Activated CD4-positive, alpha-beta T cell treated with anti-CD3 and anti-CD28 coated beads, Interleukin-2, amount 50 U/mL, for 16 hours (primary cell): ENCODE measurements around the gene TMCO6.
"Not testable (repeated sequence)": the region's sequence is repeated elsewhere in the genome, so short reads cannot be mapped to it uniquely, and the experiment has no call there.

Source experiments
- DNase-seq: peaks from one replicate; pipeline ENCODE4 v3.0.0-alpha.2; 2020

TMCO6 gene

GRCh38 chr5:140639148-140639981 lies at the start of gene TMCO6:
TMCO6 (plus strand) TSS chr5:140639451; CDS start chr5:140639528, 77 bp downstream.
- peak; percentile 98 for DNase-seq

- no peak for DNase-seq
Measured at GRCh38 chr5:140590861-140591260, 48.4 kb upstream of the TMCO6 start.

GRCh38 chr5:140591747-140592372 lies 47.4 kb upstream of the TMCO6 start:
- no peak for DNase-seq

- DNase-seq, result not testable (repeated sequence)
Measured at GRCh38 chr5:140593070-140593469, 46.2 kb upstream of the TMCO6 start.

- no peak for DNase-seq
Measured at GRCh38 chr5:140594169-140594568, 45.1 kb upstream of the TMCO6 start.

DNA sequence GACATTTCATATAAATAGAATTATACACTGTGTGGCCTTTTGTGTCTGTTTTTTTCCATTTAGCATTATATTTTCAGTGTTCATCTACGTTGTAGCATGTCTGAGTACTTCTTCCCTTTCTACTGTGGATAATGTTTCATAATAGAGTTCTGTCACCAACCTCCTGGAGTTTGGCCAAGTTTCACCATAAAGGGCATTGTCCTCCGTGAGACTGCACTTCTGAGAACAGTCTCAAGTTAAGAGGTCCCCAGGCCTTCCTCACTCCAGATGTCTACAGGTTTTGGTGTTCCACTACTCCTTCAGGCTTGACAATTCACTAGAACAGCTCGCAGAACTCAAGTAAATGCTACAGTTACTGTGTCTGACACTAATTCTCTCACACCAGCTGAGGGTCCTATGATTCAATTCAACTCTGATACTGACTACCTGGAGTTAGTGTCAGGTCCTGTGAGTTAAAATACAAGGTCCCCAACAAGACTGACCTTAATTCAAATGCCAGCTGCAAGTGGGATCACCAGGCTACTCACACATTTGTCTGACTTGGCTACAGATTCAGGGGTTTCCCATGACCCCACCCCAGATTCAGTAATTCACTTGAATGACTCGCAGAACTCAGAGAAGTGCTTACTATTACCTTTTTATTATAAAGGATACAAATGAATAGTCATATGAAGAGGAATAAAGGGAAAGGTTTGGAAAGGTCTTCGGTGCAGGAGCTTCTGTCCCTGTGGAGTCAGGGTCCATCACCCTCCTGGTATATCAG lies 43.5 kb upstream of the TMCO6 start:
- DNase-seq, result no peak

- no peak for DNase-seq
Measured at GRCh38 chr5:140596321-140596741, 42.9 kb upstream of the TMCO6 start.

DNA sequence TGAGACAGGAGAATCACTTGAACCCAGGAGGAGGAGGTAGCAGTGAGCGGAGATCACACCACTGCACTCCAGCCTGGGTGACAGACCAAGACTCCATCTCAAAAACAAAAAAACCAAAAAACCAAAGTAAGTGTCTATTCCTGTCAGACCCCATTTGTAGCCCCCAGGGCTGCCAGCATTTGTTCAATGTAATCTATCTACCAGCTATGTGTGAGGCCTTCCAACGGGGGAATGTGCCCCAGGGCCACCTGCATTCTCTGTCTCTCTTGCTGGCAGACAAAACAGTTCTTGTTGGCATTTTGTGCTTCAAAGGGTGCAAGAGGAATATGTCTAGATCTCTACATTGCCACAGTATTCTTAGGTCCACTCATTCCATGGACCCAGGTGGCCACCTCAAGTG lies 40.4 kb upstream of the TMCO6 start:
- DNase-seq, result no peak

GRCh38 chr5:140600096-140600495 lies 39.2 kb upstream of the TMCO6 start:
- DNase-seq, result no peak

DNA sequence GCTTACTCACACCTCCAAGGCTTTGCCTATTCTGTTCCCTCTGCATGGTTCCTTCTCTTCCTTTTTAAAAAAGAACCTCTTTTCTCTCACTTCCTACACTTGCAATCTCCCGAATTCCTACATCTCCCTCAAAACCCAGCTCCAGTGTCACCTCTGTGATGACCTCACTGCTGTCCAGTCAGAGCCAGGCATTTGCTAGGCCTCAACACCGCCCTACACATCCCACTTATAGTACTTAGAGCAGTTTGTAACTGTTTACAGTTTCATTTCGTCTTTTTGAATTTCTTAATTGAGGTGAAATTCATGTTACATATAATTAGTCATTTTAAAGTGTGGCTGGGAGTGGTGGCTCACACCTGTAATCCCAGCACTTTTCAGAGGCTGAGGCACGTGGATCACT lies 37.1 kb upstream of the TMCO6 start:
- DNase-seq, result no peak

DNA sequence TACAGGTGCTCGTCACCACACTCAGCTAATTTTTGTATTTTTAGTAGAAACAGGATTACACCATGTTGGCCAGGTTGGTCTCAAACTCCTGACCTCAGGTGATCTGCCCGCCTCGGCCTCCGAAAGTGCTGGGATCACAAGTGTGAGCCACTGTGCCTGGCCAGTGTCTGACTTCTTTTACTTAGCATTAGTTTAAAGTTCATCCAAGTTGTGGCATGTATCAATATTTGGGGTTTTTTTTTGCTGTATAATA lies 35.9 kb upstream of the TMCO6 start:
- not testable (repeated sequence) for DNase-seq

GRCh38 chr5:140603734-140604133 lies 35.5 kb upstream of the TMCO6 start:
- no peak for DNase-seq

GRCh38 chr5:140605879-140606278 lies 33.4 kb upstream of the TMCO6 start:
- DNase-seq, result no peak

DNA sequence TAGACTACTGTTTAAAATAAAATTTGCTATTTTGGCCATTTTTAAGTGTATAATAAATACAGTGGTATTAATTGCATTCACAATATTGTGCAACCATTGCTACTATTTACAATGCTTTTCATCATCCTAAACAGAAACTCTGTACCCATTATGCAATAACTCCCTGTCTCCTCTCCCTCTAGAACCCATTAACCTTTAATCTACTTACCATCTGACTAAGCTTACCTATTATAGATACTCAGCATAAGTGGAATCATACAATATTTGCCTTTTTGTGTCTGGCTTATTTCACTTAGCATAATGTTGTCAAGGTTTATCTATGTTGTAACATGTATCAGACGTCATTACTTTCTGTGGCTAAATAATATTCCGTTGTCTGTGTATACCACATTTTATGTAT lies 32.2 kb upstream of the TMCO6 start:
- DNase-seq, result no peak

DNA sequence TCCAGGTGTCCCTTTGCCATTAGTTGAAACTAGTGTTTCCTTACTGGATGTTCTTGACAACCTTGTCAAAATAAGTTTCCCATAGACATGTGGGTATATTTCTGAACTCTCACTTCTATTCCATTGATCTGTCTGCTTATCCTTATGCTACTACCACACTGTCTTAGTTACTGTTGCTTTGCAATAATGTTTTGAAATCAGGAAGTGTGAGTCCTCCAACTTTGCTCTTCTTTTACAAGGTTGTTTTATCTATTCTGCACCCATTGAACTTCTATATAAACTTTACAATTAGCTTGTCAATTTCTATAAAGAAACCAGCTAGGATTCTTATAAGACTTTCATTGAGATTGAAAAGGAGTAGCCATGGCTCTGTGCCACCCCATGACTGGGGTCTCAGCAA lies 30.5 kb upstream of the TMCO6 start:
- no peak for DNase-seq

DNA sequence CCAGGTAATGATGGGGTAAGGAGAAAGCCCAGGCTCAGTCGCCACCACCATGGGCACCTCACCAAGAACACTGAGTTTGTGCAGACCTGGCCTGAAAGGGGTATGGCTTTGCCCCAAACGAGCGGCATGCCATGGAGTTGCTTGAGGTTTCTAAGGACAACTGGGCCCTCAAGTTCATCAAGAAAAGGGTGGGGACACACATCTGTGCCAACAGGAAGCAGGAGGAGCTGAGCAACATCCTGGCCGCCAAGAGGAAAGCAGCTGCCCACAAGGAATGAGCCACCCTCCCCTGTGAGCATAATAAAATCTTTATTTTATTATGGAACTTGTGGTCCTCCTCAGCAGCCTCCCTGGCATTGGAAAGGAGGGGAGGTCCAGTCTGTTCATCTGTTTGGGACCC lies 30.1 kb upstream of the TMCO6 start:
- no peak for DNase-seq

DNA sequence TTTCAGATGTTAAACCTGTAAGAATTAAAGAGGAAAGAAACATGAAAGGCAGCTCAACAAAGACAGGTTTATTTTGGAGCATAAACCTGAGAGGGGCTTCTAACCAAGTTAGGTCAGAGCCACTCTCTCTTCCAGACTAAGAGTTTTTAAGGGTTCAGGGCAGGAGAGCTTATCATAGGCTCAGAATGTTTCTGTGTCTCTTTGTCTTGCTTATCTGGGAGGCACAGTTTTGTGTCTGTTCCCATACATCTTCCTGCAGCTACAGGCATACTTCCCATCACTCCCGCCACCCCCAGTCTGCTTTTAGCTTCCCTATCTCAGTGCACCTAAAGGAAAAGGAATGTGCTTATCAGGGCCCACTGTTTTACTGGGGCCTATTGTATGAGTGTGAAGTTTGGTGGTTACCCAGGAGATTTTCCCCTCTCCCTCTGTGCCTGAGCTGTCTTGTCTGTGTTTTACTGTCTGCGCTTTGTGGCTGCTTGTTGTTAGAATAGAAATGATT lies 28.2 kb upstream of the TMCO6 start:
- DNase-seq, result no peak

GRCh38 chr5:140622301-140622700 lies 16.9 kb upstream of the TMCO6 start:
- DNase-seq, result no peak

DNA sequence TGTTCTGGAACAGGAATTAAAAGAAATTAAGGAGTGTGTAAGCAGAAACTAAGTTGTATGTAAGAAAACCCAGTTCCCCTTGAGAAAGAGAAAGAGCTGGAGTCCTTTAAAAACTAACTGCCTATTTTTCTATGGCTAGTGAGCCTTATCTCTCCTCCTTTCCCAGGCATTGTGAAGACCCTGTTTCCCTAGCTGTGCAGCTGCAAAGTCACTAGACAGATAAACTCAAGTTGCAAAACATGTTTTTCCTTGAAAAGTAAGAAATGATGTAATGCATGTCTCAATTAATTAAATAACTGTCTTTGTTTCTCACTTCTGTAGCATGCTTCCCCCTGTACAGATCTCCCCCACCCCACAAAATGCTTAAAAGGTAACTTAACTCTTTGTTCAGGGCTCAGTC lies 16.2 kb upstream of the TMCO6 start:
- not testable (repeated sequence) for DNase-seq

DNA sequence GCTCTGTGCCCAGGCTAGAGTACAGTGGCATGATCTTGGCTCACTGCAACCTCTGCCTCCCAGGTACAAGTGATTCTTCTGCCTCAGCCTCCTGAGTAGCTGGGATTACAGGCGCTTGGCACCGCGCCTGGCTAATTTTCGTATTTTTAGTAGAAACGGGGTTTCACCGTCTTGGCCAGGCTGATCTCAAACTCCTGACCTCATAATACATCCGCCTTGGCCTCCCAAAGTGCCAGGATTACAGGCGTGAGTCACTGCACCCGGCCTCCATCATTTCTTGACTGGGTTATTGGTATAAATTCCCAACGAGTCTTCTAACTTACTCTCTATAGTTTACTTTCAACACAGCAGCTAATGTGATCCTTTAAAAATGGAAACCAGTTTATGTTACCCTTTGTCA lies 14.4 kb upstream of the TMCO6 start:
- DNase-seq, result not testable (repeated sequence)

GRCh38 chr5:140627972-140628371 lies 11.3 kb upstream of the TMCO6 start:
- no peak for DNase-seq

DNA sequence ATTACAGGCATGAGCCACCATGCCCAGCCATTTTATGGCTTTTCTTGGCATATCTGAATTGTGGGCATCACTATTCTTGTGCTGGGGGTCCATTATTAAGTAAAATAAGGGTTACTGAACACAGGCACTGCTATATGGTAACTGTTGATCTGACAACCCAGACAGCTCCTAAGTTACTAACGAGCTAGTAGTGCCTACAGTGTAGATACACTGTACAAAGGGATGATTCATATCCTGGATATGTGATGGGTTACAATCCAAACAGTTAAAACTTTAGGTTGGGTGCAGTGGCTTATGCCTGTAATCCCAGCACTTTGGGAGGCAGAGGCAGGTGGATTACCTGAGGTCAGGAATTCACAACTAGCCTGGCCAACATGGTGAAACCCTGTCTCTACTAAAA lies 10.5 kb upstream of the TMCO6 start:
- DNase-seq, result no peak

- DNase-seq, result no peak
Measured at GRCh38 chr5:140630292-140631035, 8.8 kb upstream of the TMCO6 start.
